IPS DF 6.9 (cell line): ENCODE data around the gene TET1.

ENCODE experiments used
- DNase-seq: peaks from one replicate; pipeline ENCODE4 v3.0.0-alpha.2; 2013; ENCODE audit warnings: low read depth, low spot score
- H3K27ac ChIP-seq: one replicate; pipeline ENCODE4 v1.5.1; 2013; ENCODE audit warnings: low read length, control low read depth
- H3K27me3 ChIP-seq: 2 replicates; pipeline ENCODE4 v1.6.1; 2013; ENCODE audit warnings: mild to moderate bottlenecking, low read length; ENCODE audit not compliant: control insufficient read depth, insufficient read depth
- H3K36me3 ChIP-seq: 2 replicates; pipeline ENCODE4 v1.6.1; 2013; ENCODE audit warnings: low read length; ENCODE audit not compliant: control insufficient read depth, insufficient read depth
- H3K4me1 ChIP-seq: 2 replicates; pipeline ENCODE4 v1.6.1; 2013; ENCODE audit warnings: low read length; ENCODE audit not compliant: control insufficient read depth, insufficient read depth
- H3K4me3 ChIP-seq: 2 replicates; pipeline ENCODE4 v1.5.1; 2013; ENCODE audit warnings: mild to moderate bottlenecking, low read length
- H3K9me3 ChIP-seq: 2 replicates; pipeline ENCODE4 v1.6.1; 2013; ENCODE audit warnings: low read length, inconsistent platforms; ENCODE audit not compliant: control insufficient read depth, insufficient read depth
- WGBS: extraction: QIAGEN DNeasy Blood & Tissue Kit; methylation state at CpG from one replicate; pipeline ENCODE4 v1.1.7; 2013; ENCODE audit warnings: mixed read lengths, missing lambda C conversion rate; ENCODE audit not compliant: insufficient read length, insufficient coverage; 5-methylcytosine and 5-hydroxymethylcytosine counted together

TET1 gene

GRCh38 chr10:68595513-68595912, 35.4 kb downstream of the TET1 start:
- Histone ChIP-seq H3K4me1 (peaks cover 5% of the 10 kb centered on the region), H3K36me3 (no peaks in the 10 kb centered on the region), H3K9me3 (no peaks in the 10 kb centered on the region), H3K4me3 (no peak overlapping the region), H3K27me3 (no peaks in the 10 kb centered on the region), H3K27ac (no peak overlapping the region)
- DNase-seq = no peak
- no CpG with 5 or more reads among the region's 6 CpGs for WGBS

- no peak overlapping the region for H3K27ac ChIP-seq
- no peaks in the 10 kb centered on the region for H3K36me3 ChIP-seq
- no CpG with 5 or more reads among the region's 1 CpG for WGBS
- no peaks in the 10 kb centered on the region for H3K27me3 ChIP-seq
- no peak overlapping the region for H3K4me3 ChIP-seq
- no peaks in the 10 kb centered on the region for H3K9me3 ChIP-seq
- no peak for DNase-seq
- peaks cover 5% of the 10 kb centered on the region for H3K4me1 ChIP-seq
Measured at GRCh38 chr10:68597407-68597806, 37.3 kb downstream of the TET1 start.

- H3K27ac ChIP-seq = no peak overlapping the region
- no peak for DNase-seq
- no peaks in the 10 kb centered on the region for H3K9me3 ChIP-seq
- no peak overlapping the region for H3K4me3 ChIP-seq
- no peaks in the 10 kb centered on the region for H3K27me3 ChIP-seq
- no CpG with 5 or more reads among the region's 23 CpGs for WGBS
- peaks cover 5% of the 10 kb centered on the region for H3K4me1 ChIP-seq
- H3K36me3 ChIP-seq = no peaks in the 10 kb centered on the region; the same call in 1 of the 2 replicates
Measured at GRCh38 chr10:68598978-68599770, 39.0 kb downstream of the TET1 start.

GRCh38 chr10:68599771-68600040, 39.6 kb downstream of the TET1 start:
- H3K27ac ChIP-seq = no peak overlapping the region
- no peaks in the 10 kb centered on the region for H3K9me3 ChIP-seq
- no peaks in the 10 kb centered on the region; the same call in 1 of the 2 replicates for H3K36me3 ChIP-seq
- no CpG with 5 or more reads among the region's 3 CpGs for WGBS
- no peak overlapping the region for H3K4me3 ChIP-seq
- DNase-seq = no peak
- peaks cover 6% of the 10 kb centered on the region for H3K4me1 ChIP-seq
- H3K27me3 ChIP-seq = no peaks in the 10 kb centered on the region

- no peaks in the 10 kb centered on the region; the same call in 1 of the 2 replicates for H3K36me3 ChIP-seq
- H3K9me3 ChIP-seq = no peaks in the 10 kb centered on the region
- WGBS = no CpG with 5 or more reads among the region's 17 CpGs
- peaks cover 6% of the 10 kb centered on the region for H3K4me1 ChIP-seq
- peak overlapping the region; percentile 10; the same call in 1 of the 2 replicates for H3K4me3 ChIP-seq
- DNase-seq = peak; percentile 91
- no peak overlapping the region for H3K27ac ChIP-seq
- H3K27me3 ChIP-seq = no peaks in the 10 kb centered on the region
Measured at GRCh38 chr10:68600041-68600778, 40.1 kb downstream of the TET1 start.

- Histone ChIP-seq H3K36me3 (no peaks in the 10 kb centered on the region; the same call in 1 of the 2 replicates), H3K4me3 (no peak overlapping the region), H3K9me3 (no peaks in the 10 kb centered on the region), H3K4me1 (peaks cover 6% of the 10 kb centered on the region), H3K27ac (no peak overlapping the region), H3K27me3 (no peaks in the 10 kb centered on the region)
- no peak for DNase-seq
- no CpG with 5 or more reads among the region's 2 CpGs for WGBS
Measured at GRCh38 chr10:68601501-68602265, 41.5 kb downstream of the TET1 start.

GRCh38 chr10:68602434-68602833, 42.3 kb downstream of the TET1 start:
- H3K36me3 ChIP-seq = peaks cover 2% of the 10 kb centered on the region; the same call in 1 of the 2 replicates
- no peak overlapping the region for H3K27ac ChIP-seq
- H3K27me3 ChIP-seq = no peaks in the 10 kb centered on the region
- H3K9me3 ChIP-seq = no peaks in the 10 kb centered on the region
- peaks cover 6% of the 10 kb centered on the region for H3K4me1 ChIP-seq
- H3K4me3 ChIP-seq = no peak overlapping the region
- no peak for DNase-seq
- no CpG with 5 or more reads among the region's 2 CpGs for whole genome bisulfite sequencing

- 100% methylated on average over 1 of the region's 3 CpGs for WGBS
- no peak for DNase-seq
Measured at GRCh38 chr10:68603766-68604165, 43.6 kb downstream of the TET1 start.

GRCh38 chr10:68604441-68604840, 44.3 kb downstream of the TET1 start:
- peaks cover 3% of the 10 kb centered on the region; the same call in 1 of the 2 replicates for H3K36me3 ChIP-seq
- no peak for DNase-seq
- H3K9me3 ChIP-seq = no peaks in the 10 kb centered on the region
- H3K27me3 ChIP-seq = no peaks in the 10 kb centered on the region
- H3K4me3 ChIP-seq = no peak overlapping the region
- WGBS = no CpG with 5 or more reads among the region's 1 CpG
- H3K27ac ChIP-seq = no peak overlapping the region
- H3K4me1 ChIP-seq = peaks cover 3% of the 10 kb centered on the region; the same call in 1 of the 2 replicates

More at GRCh38 chr10:68603766-68604165, 43.6 kb downstream of the TET1 start:
- Histone ChIP-seq H3K4me1 (peaks cover 6% of the 10 kb centered on the region), H3K27ac (no peak overlapping the region), H3K27me3 (no peaks in the 10 kb centered on the region), H3K36me3 (peaks cover 3% of the 10 kb centered on the region; the same call in 1 of the 2 replicates), H3K9me3 (no peaks in the 10 kb centered on the region), H3K4me3 (no peak overlapping the region)

GRCh38 chr10:68606918-68607317, 46.8 kb downstream of the TET1 start:
- no peak overlapping the region for H3K4me3 ChIP-seq
- no CpG with 5 or more reads among the region's 5 CpGs for WGBS

More at GRCh38 chr10:68606918-68607317, 46.8 kb downstream of the TET1 start:
- Histone ChIP-seq H3K36me3 (peaks cover 3% of the 10 kb centered on the region; the same call in 1 of the 2 replicates), H3K27ac (no peak overlapping the region), H3K27me3 (no peaks in the 10 kb centered on the region), H3K4me1 (0 out of 2 replicates have a peak, but pooled peaks cover 2% of the 10 kb centered on the region), H3K9me3 (no peaks in the 10 kb centered on the region)
- DNase-seq = no peak
